GM12878 (cell line): ENCODE measurements around the gene TSC22D3. TPM values are rescaled to one million over a fixed set of nuclear protein-coding genes. Genes with fewer than 3 reads are reported as not detected.

Experiments
- ATAC-seq: fragments of 200-7000 bp; cut with Tn5 transposase; 3 replicates; pipeline ENCODE4 v1.9.1; 2020; ENCODE audit warnings: mild to moderate bottlenecking, moderate library complexity
- BruUV-seq: library from RNA; stranded (reverse); fragments of 400-500 nt; replicated peaks from 2 replicates; lab custom pipeline; 2021; lab: Mats Ljungman, UMichigan
- CTCF ChIA-PET: fragments of 300-600 bp; sonication (Branson Sonifier 250); formaldehyde crosslinking; extraction: SDS; loops from one replicate; lab custom pipeline; 2021; ENCODE audit warnings: inconsistent platforms; lab: Yijun Ruan, JAX
- POLR2A ChIA-PET: fragments of 350-600 bp; formaldehyde crosslinking; extraction: SDS; loops from one replicate; lab custom pipeline; 2021; ENCODE audit warnings: inconsistent platforms; lab: Charles Lee
- RAD21 ChIA-PET: fragments of 300-600 bp; sonication (Branson Sonifier 250); formaldehyde crosslinking; loops from one replicate; lab custom pipeline; 2023; ENCODE audit warnings: antibody characterized with exemption; ENCODE audit not compliant: unreplicated experiment; lab: Charles Lee
- SMC1A ChIA-PET: fragments of 300-600 bp; sonication (Branson Sonifier 250); formaldehyde crosslinking; loops from one replicate; lab custom pipeline; 2023; ENCODE audit not compliant: unreplicated experiment, uncharacterized antibody; lab: Charles Lee
- DNase-seq: peaks from one replicate; pipeline ENCODE4 v3.0.0-alpha.2; 2011; ENCODE audit warnings: low read depth, low spot score
- FAIRE-seq: peaks from 3 replicates; lab custom pipeline; 2011; peaks lifted over from hg19 to GRCh38; lab: Jason Lieb, UNC
- H2AFZ ChIP-seq: 2 replicates; pipeline ENCODE4 v1.6.0; 2011; ENCODE audit warnings: low read depth, low read length, control low read depth; ENCODE audit not compliant: control insufficient read depth
- H3K27ac ChIP-seq: 2 replicates; pipeline ENCODE4 v1.5.1; 2011; ENCODE audit warnings: control low read depth; ENCODE audit not compliant: control insufficient read depth, insufficient read depth
- H3K27me3 ChIP-seq, 2 experiments: replicated peaks in 1 of 2; 2 replicates each; pipeline versions ENCODE4 v1.6.0 to v1.6.1; 2011; ENCODE audit warnings: low read length in 1 of 2; ENCODE audit not compliant: control insufficient read depth in 2 of 2, insufficient read depth in 2 of 2
- H3K36me3 ChIP-seq, 2 experiments: 2 replicates each; pipeline ENCODE4 v1.5.1; 2011; ENCODE audit warnings: low read length in 1 of 2; ENCODE audit not compliant: control insufficient read depth in 2 of 2, insufficient read depth in 2 of 2
- H3K4me1 ChIP-seq: 2 replicates; pipeline ENCODE4 v1.6.1; 2011; ENCODE audit warnings: mild to moderate bottlenecking, low read length, moderate library complexity, mixed read lengths; ENCODE audit not compliant: control insufficient read depth, insufficient read depth
- H3K4me2 ChIP-seq: 2 replicates; pipeline ENCODE4 v1.6.0; 2011; ENCODE audit warnings: control low read depth; ENCODE audit not compliant: control insufficient read depth, insufficient read depth
- H3K4me3 ChIP-seq: fragments of 200-600 bp; sonication (generic); 2 replicates; pipeline ENCODE4 v1.5.1; 2016
- H3K79me2 ChIP-seq: 2 replicates; pipeline ENCODE4 v1.6.0; 2011; ENCODE audit warnings: low read length; ENCODE audit not compliant: control insufficient read depth, insufficient read depth
- H3K9ac ChIP-seq: 2 replicates; pipeline ENCODE4 v1.8.0; 2011; ENCODE audit warnings: low read length, control low read depth, mixed read lengths; ENCODE audit not compliant: control insufficient read depth, insufficient read depth
- H3K9me3 ChIP-seq: replicated peaks from 3 replicates; pipeline ENCODE4 v1.5.1; 2011; ENCODE audit warnings: mild to moderate bottlenecking, low read length; ENCODE audit not compliant: control insufficient read depth, insufficient read depth
- H4K20me1 ChIP-seq: 2 replicates; pipeline ENCODE4 v1.6.0; 2011; ENCODE audit not compliant: control insufficient read depth, insufficient read depth
- CBX5 ChIP-seq: sonication (generic); IDR thresholded peaks from 2 replicates; pipeline ENCODE4 v1.6.1; 2016; ENCODE audit warnings: low read depth, moderate library complexity, mild to moderate bottlenecking, inconsistent platforms
- EP300 ChIP-seq, 2 experiments: fragments of 150-350 bp in 1 of 2; IDR thresholded peaks; 2 replicates each; pipeline ENCODE4 v1.6.1; 2011 to 2012; ENCODE audit warnings: low read depth in 2 of 2, low read length in 2 of 2, borderline replicate concordance in 1 of 2, improper control_type of control experiment in 1 of 2, inconsistent platforms in 1 of 2; ENCODE audit not compliant: control insufficient read depth in 1 of 2
- HDAC2 ChIP-seq: fragments of 200-600 bp; sonication (generic); IDR thresholded peaks from 2 replicates; pipeline ENCODE4 v1.6.1; 2017
- JUND ChIP-seq: IDR thresholded peaks from 2 replicates; pipeline ENCODE4 v1.6.1; 2012; ENCODE audit warnings: low read depth, mild to moderate bottlenecking, low read length, improper control_type of control experiment, moderate library complexity
- LARP7 ChIP-seq: fragments of 450-650 bp; IDR thresholded peaks from 2 replicates; pipeline ENCODE4 v1.6.1; 2017; ENCODE audit warnings: mild to moderate bottlenecking
- MXI1 ChIP-seq: fragments of 150-350 bp; IDR thresholded peaks from 2 replicates; pipeline ENCODE4 v1.6.1; 2011; ENCODE audit warnings: low read depth, mild to moderate bottlenecking, inconsistent platforms, low read length, improper control_type of control experiment
- MYB ChIP-seq: fragments of 150-350 bp; IDR thresholded peaks from 2 replicates; pipeline ENCODE4 v1.6.1; 2014; ENCODE audit warnings: mild to moderate bottlenecking, low read depth, low read length, borderline replicate concordance
- NFXL1 ChIP-seq: fragments of 450-650 bp; IDR thresholded peaks from 2 replicates; pipeline ENCODE4 v1.6.1; 2017; ENCODE audit warnings: antibody characterized with exemption, mild to moderate bottlenecking, borderline replicate concordance
- RAD21 ChIP-seq: IDR thresholded peaks from 2 replicates; pipeline ENCODE4 v1.6.1; 2011; ENCODE audit warnings: mild to moderate bottlenecking, low read depth, low read length, moderate library complexity; ENCODE audit not compliant: insufficient read depth
- RB1 ChIP-seq: fragments of 450-650 bp; formaldehyde crosslinking; IDR thresholded peaks from 2 replicates; pipeline ENCODE4 v1.6.1; 2017; ENCODE audit warnings: mild to moderate bottlenecking, borderline replicate concordance
- RCOR1 ChIP-seq: conservative IDR thresholded peaks from 2 replicates; pipeline ENCODE4 v1.6.1; 2012; ENCODE audit warnings: low read depth, low read length, improper control_type of control experiment
- SIX5 ChIP-seq: IDR thresholded peaks from 2 replicates; pipeline ENCODE4 v1.6.1; 2011; ENCODE audit warnings: mild to moderate bottlenecking, low read depth, low read length, moderate library complexity; ENCODE audit not compliant: severe bottlenecking
- SMAD1 ChIP-seq: fragments of 450-650 bp; IDR thresholded peaks from 2 replicates; pipeline ENCODE4 v1.6.1; 2018; ENCODE audit warnings: mild to moderate bottlenecking, low read depth; ENCODE audit not compliant: partially characterized antibody
- SRF ChIP-seq, 2 experiments: IDR thresholded peaks; 2 replicates each; pipeline ENCODE4 v1.6.1; 2011; ENCODE audit warnings: low read depth in 2 of 2, low read length in 2 of 2, mild to moderate bottlenecking in 1 of 2, moderate library complexity in 1 of 2
- WGBS: methylation state at CpG from one replicate; pipeline ENCODE4 v1.1.6; 2016; ENCODE audit warnings: low lambda C conversion rate; ENCODE audit not compliant: insufficient replicate concordance, insufficient coverage; ENCODE audit errors: missing lambda C conversion rate; 5-methylcytosine and 5-hydroxymethylcytosine counted together
- in situ Hi-C: fragments of 300-500 bp; cut with MboI; formaldehyde crosslinking; loops from 9 replicates; pipeline ENCODE4 v1.14.3; 2018; ENCODE audit warnings: mixed read lengths
- intact Hi-C: fragments of 100-400 bp; cut with micrococcal nuclease; formaldehyde crosslinking; loops from one replicate; pipeline ENCODE4 v1.14.2; 2022; ENCODE audit not compliant: unreplicated experiment
- polyA plus RNA-seq, 11 experiments: library from polyadenylated mRNA; depleted of rRNA in 4 of 11; unstranded in 6 of 11; stranded (reverse) in 5 of 11; fragments of >200 nt; fragmentation: Nextera tagmentation in 4 of 11; fragmentation: Illumina TruSeq in 1 of 11; extraction: Ambion mirVana in 4 of 11; extraction: Trizol in 1 of 11; gene quantifications; 1 replicate in 1 of 11; 2 replicates in 10 of 11; pipeline versions ENCODE4 v1.2.1 to v1.2.3, GENCODE V29; 2011 to 2016; ENCODE audit warnings: inconsistent platforms in 2 of 11, missing spikeins in 2 of 11, low read depth in 1 of 11
- total RNA-seq, 4 experiments: library from RNA; depleted of rRNA in 3 of 4; stranded (reverse); fragments of >200 nt in 3 of 4; fragmentation: Illumina TruSeq in 1 of 4; extraction: Trizol in 1 of 4; gene quantifications; 2 replicates each; pipeline versions ENCODE4 v1.2.1 to v1.2.3, GENCODE V29; 2013 to 2021
- TF ChIP-seq, protein P1 (sequence below): fragments of 450-650 bp; IDR thresholded peaks from 2 replicates; pipeline ENCODE4 v1.6.1; 2017; ENCODE audit warnings: mild to moderate bottlenecking, moderate library complexity

The TSC22D3 gene
- total and polyA plus RNA-seq, 10 of the 15 experiments (the other 5 are each of a cell fraction or from before 2014, with no cell fraction given): 4.6 to 122 (median 16.1) TPM

DNA sequence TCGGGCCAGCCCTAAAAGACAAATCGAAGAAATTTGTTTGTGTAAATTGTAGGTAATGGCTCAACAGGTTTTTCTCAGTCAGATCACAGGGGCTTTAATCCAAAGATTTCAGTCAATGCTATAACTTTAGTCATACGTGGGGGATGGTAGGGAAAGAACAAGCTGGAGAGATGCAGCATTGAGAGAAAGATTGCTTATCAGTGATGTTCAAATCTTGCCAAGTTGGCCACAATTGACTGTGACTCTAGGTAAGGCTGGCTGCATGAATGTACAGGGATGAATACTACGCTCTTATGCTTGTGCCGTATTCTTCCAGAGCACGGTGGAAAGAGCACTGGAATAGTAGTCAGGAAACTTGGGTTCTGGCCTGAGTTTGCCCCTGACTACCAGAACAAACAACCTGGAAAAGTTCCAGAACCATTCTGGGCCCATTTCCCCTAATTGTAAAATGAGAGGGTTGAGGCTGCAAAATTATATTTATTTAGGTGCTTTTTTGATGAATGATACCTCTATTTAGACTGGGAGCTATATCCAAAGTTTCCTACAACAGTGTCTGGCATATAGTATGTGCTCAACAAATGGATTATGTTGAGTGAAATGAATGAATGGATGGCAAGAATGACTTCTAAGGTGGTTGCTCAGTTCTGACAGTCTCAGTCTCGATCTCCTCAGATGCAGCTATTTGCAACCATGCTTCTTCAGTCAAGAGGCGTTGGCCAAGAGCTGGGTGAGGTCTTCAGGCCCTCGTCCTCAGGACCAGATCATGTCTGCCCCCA is 44.4 kb downstream of the TSC22D3 start:
- no peak overlapping the region for H3K4me3 ChIP-seq
- in situ Hi-C loops: no loop called here
- no peaks in the 10 kb centered on the region for H3K4me1 ChIP-seq
- FAIRE-seq (peak; percentile 75), ATAC-seq (no peak), DNase-seq (no peak)
- H3K9me3 ChIP-seq: no peaks in the 10 kb centered on the region
- 46% methylated on average over 9 of the region's 9 CpGs for WGBS
- H4K20me1 ChIP-seq: no peaks in the 10 kb centered on the region
- no TSS peak for BruUV-seq
- H3K4me2 ChIP-seq: no peak overlapping the region
- H3K27ac ChIP-seq: no peak overlapping the region
- intact Hi-C loops: no loop called here
- no peaks in the 10 kb centered on the region for H3K36me3 ChIP-seq
- CTCF ChIA-PET: interaction anchor here (0.8 to 3.4 kb wide), 5 partner anchors 9 to 58 kb away, joined by 3 to 25 read pairs (median 3); no protein-coding TSS in a partner anchor
- H3K27me3 ChIP-seq: no peaks in the 10 kb centered on the region
- RAD21 ChIA-PET: interaction anchor here (2.0 to 4.1 kb wide), 3 partner anchors 14 to 56 kb away, joined by 5 to 43 read pairs (median 42); no protein-coding TSS in a partner anchor
- SMC1A ChIA-PET: interaction anchor here (1.2 to 5.4 kb wide), 7 partner anchors 11 to 57 kb away, joined by 3 to 28 read pairs (median 4); no protein-coding TSS in a partner anchor
- TF ChIP-seq HDAC2 (no peak), SRF (IDR thresholded peaks at IDR 0.05; ENCODE audit: low read depth in 2 of 2, low read length in 2 of 2) (no peak), MYB (no peak), MXI1 (no peak), JUND (no peak), RAD21 (no peak), CBX5 (no peak), SIX5 (no peak), LARP7 (no peak), NFXL1 (no peak), SMAD1 (no peak), RCOR1 (no peak), EP300 (IDR thresholded peaks at IDR 0.05; ENCODE audit: borderline replicate concordance in 1 of 2, control insufficient read depth in 1 of 2, low read depth in 2 of 2, low read length in 2 of 2) (no peak), RB1 (no peak)
- TF ChIP-seq, protein P1, sequence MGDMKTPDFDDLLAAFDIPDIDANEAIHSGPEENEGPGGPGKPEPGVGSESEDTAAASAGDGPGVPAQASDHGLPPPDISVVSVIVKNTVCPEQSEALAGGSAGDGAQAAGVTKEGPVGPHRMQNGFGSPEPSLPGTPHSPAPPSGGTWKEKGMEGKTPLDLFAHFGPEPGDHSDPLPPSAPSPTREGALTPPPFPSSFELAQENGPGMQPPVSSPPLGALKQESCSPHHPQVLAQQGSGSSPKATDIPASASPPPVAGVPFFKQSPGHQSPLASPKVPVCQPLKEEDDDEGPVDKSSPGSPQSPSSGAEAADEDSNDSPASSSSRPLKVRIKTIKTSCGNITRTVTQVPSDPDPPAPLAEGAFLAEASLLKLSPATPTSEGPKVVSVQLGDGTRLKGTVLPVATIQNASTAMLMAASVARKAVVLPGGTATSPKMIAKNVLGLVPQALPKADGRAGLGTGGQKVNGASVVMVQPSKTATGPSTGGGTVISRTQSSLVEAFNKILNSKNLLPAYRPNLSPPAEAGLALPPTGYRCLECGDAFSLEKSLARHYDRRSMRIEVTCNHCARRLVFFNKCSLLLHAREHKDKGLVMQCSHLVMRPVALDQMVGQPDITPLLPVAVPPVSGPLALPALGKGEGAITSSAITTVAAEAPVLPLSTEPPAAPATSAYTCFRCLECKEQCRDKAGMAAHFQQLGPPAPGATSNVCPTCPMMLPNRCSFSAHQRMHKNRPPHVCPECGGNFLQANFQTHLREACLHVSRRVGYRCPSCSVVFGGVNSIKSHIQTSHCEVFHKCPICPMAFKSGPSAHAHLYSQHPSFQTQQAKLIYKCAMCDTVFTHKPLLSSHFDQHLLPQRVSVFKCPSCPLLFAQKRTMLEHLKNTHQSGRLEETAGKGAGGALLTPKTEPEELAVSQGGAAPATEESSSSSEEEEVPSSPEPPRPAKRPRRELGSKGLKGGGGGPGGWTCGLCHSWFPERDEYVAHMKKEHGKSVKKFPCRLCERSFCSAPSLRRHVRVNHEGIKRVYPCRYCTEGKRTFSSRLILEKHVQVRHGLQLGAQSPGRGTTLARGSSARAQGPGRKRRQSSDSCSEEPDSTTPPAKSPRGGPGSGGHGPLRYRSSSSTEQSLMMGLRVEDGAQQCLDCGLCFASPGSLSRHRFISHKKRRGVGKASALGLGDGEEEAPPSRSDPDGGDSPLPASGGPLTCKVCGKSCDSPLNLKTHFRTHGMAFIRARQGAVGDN: no peak
- POLR2A ChIA-PET: interaction anchor here (0.5 to 1.3 kb wide), 2 partner anchors 10 to 58 kb away, joined by 3 to 4 read pairs; no protein-coding TSS in a partner anchor
- no peaks in the 10 kb centered on the region for H3K79me2 ChIP-seq
- no peak overlapping the region for H2AFZ ChIP-seq
- no peak overlapping the region for H3K9ac ChIP-seq
